GM21737 (cell line): ENCODE data around the gene IL6R.
"Not testable (repeated sequence)": the region's sequence is repeated elsewhere in the genome, so short reads cannot be mapped to it uniquely, and the experiment has no call there.

ENCODE experiments used
- ATAC-seq: cut with Tn5 transposase; IDR thresholded peaks from one replicate; pipeline ENCODE4 v1.9.1; 2021; ENCODE audit warnings: mild to moderate bottlenecking, moderate library complexity; ENCODE audit not compliant: unreplicated experiment

IL6R gene

GRCh38 chr1:154404984-154405746 lies at the start of gene IL6R:
Gene IL6R, plus strand, starts transcription at chr1:154405343. Its CDS starts 287 bp downstream, at chr1:154405630.
- peak; percentile 44 for ATAC-seq

GRCh38 chr1:154358519-154358918 lies 46.6 kb upstream of the IL6R start:
- ATAC-seq: no peak

- ATAC-seq: no peak
Observed at GRCh38 chr1:154360288-154360687, 44.9 kb upstream of the IL6R start.

GRCh38 chr1:154360881-154361280 lies 44.3 kb upstream of the IL6R start:
- ATAC-seq: not testable (repeated sequence)

- no peak for ATAC-seq
Observed at GRCh38 chr1:154361357-154361756, 43.8 kb upstream of the IL6R start.

- no peak for ATAC-seq
Observed at GRCh38 chr1:154371436-154371835, 33.7 kb upstream of the IL6R start.

- ATAC-seq: not testable (repeated sequence)
Observed at GRCh38 chr1:154373777-154374357, 31.3 kb upstream of the IL6R start.

- ATAC-seq: no peak
Observed at GRCh38 chr1:154379301-154379700, 25.8 kb upstream of the IL6R start.

GRCh38 chr1:154384650-154385489 lies 20.3 kb upstream of the IL6R start:
- ATAC-seq: no peak

GRCh38 chr1:154386643-154387352 lies 18.3 kb upstream of the IL6R start:
- no peak for ATAC-seq

- no peak for ATAC-seq
Observed at GRCh38 chr1:154391086-154391770, 13.9 kb upstream of the IL6R start.

GRCh38 chr1:154398141-154398540 lies 7.0 kb upstream of the IL6R start:
- ATAC-seq: no peak

GRCh38 chr1:154398678-154399077 lies 6.5 kb upstream of the IL6R start:
- no peak for ATAC-seq

GRCh38 chr1:154400381-154400801 lies 4.8 kb upstream of the IL6R start:
- ATAC-seq: no peak

- no peak for ATAC-seq
Observed at GRCh38 chr1:154402409-154402921, 2.7 kb upstream of the IL6R start.

- ATAC-seq: no peak
Observed at GRCh38 chr1:154403261-154403943, 1.7 kb upstream of the IL6R start.

GRCh38 chr1:154403983-154404382 lies 1.2 kb upstream of the IL6R start:
- no peak for ATAC-seq

GRCh38 chr1:154404511-154404931 lies 622 bp upstream of the IL6R start:
- ATAC-seq: peak; percentile 1

GRCh38 chr1:154405747-154406571 lies 816 bp downstream of the IL6R start:
- ATAC-seq: peak; percentile 11
